Measurements from ENCODE around the gene LCA5L. TPM values are rescaled to one million over a fixed set of nuclear protein-coding genes. Genes with fewer than 3 reads are reported as not detected.

LCA5L gene
- total and polyA plus RNA-seq, 2 of the 13 experiments (the other 11 are each of a cell fraction or from before 2014, with no cell fraction given), result 0.13 to 0.55 TPM

DNA sequence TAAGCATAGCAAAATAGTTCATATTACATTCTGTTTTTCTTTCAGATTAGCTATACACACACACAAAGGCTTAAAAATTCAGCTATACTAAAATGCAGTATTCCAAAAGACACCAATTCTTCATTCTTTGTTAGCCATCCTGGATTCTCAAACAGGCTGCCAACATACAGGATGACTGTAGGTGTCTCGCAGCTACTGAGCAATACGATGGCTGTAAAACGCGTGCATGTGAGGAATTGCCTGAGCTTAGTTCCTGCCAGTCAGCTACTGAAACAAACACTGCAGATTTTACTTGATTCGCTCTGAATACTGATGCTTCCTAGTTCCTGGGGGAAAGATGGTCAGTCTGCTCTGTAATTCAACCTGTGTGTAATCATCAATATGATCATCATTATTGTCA, 71.9 kb downstream of the LCA5L start:
- DNase-seq (ENCODE audit: low spot score) (peak; percentile 62), FAIRE-seq (peak; percentile 84), ATAC-seq (peak; percentile 96)
- Histone ChIP-seq H3K4me2 (ENCODE audit: low read depth, low read length) (peak overlapping the region; percentile 59), H3K4me3 (replicated peaks in 1 of 3; ENCODE audit: insufficient read depth in 1 of 3, low read depth in 2 of 3, low read length in 3 of 3) (peak overlapping the region in 1 of 3 experiments; percentile 15; a peak in 1 of 6 replicates), H3K9me3 (ENCODE audit: low read length) (no peaks in the 10 kb centered on the region), H3K27me3 (ENCODE audit: control insufficient read depth in 1 of 2, insufficient read depth in 2 of 2, low read length in 2 of 2) (no peaks in the 10 kb centered on the region; a peak in 1 of 5 replicates), H3K4me1 (ENCODE audit: insufficient read depth, low read length) (peaks cover 38% of the 10 kb centered on the region), H4K20me1 (ENCODE audit: insufficient read depth, low read length) (no peaks in the 10 kb centered on the region), H3K27ac (ENCODE audit: extremely low read length, insufficient read depth, low read length) (no peak overlapping the region), H3K36me3 (replicated peaks in 1 of 2; ENCODE audit: control insufficient read depth in 1 of 2, insufficient read depth in 2 of 2, low read length in 2 of 2) (no peaks in the 10 kb centered on the region), H3K79me2 (ENCODE audit: insufficient read depth, low read length) (no peaks in the 10 kb centered on the region), H3K9ac (ENCODE audit: insufficient read depth, low read depth, low read length) (no peak overlapping the region), H2AFZ (ENCODE audit: low read length) (peak overlapping the region; percentile 82)
- BruUV-seq (replicated peaks), result no TSS peak
- in situ Hi-C loops (cut with HindIII; ENCODE audit: extremely low pct_ligation_motif_present, low pct_unique_long_range_greater_than_20kb) (no loop called here), intact Hi-C loops (cut with micrococcal nuclease; ENCODE audit: unreplicated experiment) (loop anchor here (1.0 kb wide), 1 partner anchor 15 kb away; no protein-coding TSS in a partner anchor)
- ChIA-PET POLR2A (interaction anchor here (0.7 to 1.7 kb wide), 4 partner anchors 12 to 60 kb away, joined by 3 to 9 read pairs (median 4); partner anchors contain the start of gene BRWD1), CTCF (ENCODE audit: low intra/inter-chr PET ratio, low total read pairs) (interaction anchor here (2.0 kb wide), 1 partner anchor 15 kb away, joined by 25 read pairs; no protein-coding TSS in a partner anchor)
- 0% methylated on average over 5 of the region's 5 CpGs for WGBS (ENCODE audit: low lambda C conversion rate)
- peak; percentile 73 for TF ChIP-seq STAG1 (CRISPR knock-in tag; IDR thresholded peaks at IDR 0.05)
- TF ChIP-seq, protein P1, sequence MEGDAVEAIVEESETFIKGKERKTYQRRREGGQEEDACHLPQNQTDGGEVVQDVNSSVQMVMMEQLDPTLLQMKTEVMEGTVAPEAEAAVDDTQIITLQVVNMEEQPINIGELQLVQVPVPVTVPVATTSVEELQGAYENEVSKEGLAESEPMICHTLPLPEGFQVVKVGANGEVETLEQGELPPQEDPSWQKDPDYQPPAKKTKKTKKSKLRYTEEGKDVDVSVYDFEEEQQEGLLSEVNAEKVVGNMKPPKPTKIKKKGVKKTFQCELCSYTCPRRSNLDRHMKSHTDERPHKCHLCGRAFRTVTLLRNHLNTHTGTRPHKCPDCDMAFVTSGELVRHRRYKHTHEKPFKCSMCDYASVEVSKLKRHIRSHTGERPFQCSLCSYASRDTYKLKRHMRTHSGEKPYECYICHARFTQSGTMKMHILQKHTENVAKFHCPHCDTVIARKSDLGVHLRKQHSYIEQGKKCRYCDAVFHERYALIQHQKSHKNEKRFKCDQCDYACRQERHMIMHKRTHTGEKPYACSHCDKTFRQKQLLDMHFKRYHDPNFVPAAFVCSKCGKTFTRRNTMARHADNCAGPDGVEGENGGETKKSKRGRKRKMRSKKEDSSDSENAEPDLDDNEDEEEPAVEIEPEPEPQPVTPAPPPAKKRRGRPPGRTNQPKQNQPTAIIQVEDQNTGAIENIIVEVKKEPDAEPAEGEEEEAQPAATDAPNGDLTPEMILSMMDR (CRISPR knock-in tag; IDR thresholded peaks at IDR 0.05), result peak; percentile 73
- TF ChIP-seq RAD21 (CRISPR knock-in tag; IDR thresholded peaks at IDR 0.05), result peak; percentile 65
- TF ChIP-seq, protein P2, sequence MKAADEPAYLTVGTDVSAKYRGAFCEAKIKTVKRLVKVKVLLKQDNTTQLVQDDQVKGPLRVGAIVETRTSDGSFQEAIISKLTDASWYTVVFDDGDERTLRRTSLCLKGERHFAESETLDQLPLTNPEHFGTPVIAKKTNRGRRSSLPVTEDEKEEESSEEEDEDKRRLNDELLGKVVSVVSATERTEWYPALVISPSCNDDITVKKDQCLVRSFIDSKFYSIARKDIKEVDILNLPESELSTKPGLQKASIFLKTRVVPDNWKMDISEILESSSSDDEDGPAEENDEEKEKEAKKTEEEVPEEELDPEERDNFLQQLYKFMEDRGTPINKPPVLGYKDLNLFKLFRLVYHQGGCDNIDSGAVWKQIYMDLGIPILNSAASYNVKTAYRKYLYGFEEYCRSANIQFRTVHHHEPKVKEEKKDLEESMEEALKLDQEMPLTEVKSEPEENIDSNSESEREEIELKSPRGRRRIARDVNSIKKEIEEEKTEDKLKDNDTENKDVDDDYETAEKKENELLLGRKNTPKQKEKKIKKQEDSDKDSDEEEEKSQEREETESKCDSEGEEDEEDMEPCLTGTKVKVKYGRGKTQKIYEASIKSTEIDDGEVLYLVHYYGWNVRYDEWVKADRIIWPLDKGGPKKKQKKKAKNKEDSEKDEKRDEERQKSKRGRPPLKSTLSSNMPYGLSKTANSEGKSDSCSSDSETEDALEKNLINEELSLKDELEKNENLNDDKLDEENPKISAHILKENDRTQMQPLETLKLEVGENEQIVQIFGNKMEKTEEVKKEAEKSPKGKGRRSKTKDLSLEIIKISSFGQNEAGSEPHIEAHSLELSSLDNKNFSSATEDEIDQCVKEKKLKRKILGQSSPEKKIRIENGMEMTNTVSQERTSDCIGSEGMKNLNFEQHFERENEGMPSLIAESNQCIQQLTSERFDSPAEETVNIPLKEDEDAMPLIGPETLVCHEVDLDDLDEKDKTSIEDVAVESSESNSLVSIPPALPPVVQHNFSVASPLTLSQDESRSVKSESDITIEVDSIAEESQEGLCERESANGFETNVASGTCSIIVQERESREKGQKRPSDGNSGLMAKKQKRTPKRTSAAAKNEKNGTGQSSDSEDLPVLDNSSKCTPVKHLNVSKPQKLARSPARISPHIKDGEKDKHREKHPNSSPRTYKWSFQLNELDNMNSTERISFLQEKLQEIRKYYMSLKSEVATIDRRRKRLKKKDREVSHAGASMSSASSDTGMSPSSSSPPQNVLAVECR (CRISPR knock-in tag; IDR thresholded peaks at IDR 0.05; ENCODE audit: borderline replicate concordance), result 0 out of 2 replicates have a peak, but pooled peaks have one; percentile 20
- no peak for TF ChIP-seq NR2F1 (CRISPR knock-in tag; IDR thresholded peaks at IDR 0.05)
- peak; percentile 80 for TF ChIP-seq SMC3 (IDR thresholded peaks at IDR 0.05; ENCODE audit: low read length)
